HL-60/S4 (cell line): ENCODE results near the gene GTF2A2.
"Not testable (repeated sequence)": the region's sequence is repeated elsewhere in the genome, so short reads cannot be mapped to it uniquely, and the experiment has no call there.

ENCODE experiments used
- in situ Hi-C: fragments of 300-500 bp; cut with MboI; formaldehyde crosslinking; loops from 2 replicates; pipeline ENCODE4 v1.14.3; 2022; ENCODE audit warnings: low sequenced_read_pairs

GTF2A2 gene, protein sequence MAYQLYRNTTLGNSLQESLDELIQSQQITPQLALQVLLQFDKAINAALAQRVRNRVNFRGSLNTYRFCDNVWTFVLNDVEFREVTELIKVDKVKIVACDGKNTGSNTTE

GRCh38 chr15:59656897-59657634 lies at the start of gene GTF2A2:
TSS of gene GTF2A2 (minus strand) at chr15:59657515. CDS start at chr15:59652277, 5,238 bp downstream.
- in situ Hi-C loops = no loop called here

- in situ Hi-C loops = loop anchor here (25.0 kb wide), 1 partner anchor 808 kb away; no protein-coding TSS in a partner anchor
Measured at GRCh38 chr15:59703979-59704796, 46.9 kb upstream of the GTF2A2 start.

- in situ Hi-C loops = loop anchor here (25.0 kb wide), 1 partner anchor 810 kb away; no protein-coding TSS in a partner anchor
Measured at GRCh38 chr15:59702351-59702750, 45.0 kb upstream of the GTF2A2 start.

- in situ Hi-C loops = loop anchor here (25.0 kb wide), 1 partner anchor 810 kb away; no protein-coding TSS in a partner anchor
Measured at GRCh38 chr15:59701880-59702279, 44.6 kb upstream of the GTF2A2 start.

DNA sequence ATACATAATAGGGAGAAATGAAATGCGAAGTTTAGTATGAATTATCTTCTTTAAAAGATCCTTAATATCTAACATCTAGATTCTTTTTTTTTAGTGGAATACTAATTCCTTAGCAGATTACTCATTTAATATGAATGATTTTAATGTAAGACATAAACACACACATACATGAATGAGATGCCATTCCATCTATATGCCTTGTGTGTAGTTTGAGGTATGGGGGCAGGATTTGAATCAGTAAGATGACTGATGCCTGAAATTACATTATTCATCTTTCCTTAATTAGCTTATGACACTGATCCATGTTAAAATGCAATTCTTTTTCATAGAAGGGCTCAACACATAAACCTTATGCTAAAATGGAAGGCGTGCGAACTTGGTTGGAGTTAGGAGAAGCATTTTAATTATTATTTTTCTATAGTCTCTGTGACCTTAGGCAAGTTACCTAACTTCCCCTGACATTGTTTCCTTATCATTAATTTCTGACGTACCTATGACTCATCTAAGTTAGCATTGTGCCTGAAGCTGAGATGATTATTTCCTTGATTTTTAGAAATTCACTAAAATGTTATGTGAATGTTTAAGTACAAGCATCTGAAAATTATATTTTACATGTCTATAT lies 42.6 kb upstream of the GTF2A2 start:
- in situ Hi-C loops = loop anchor here (25.0 kb wide), 1 partner anchor 812 kb away; no protein-coding TSS in a partner anchor

DNA sequence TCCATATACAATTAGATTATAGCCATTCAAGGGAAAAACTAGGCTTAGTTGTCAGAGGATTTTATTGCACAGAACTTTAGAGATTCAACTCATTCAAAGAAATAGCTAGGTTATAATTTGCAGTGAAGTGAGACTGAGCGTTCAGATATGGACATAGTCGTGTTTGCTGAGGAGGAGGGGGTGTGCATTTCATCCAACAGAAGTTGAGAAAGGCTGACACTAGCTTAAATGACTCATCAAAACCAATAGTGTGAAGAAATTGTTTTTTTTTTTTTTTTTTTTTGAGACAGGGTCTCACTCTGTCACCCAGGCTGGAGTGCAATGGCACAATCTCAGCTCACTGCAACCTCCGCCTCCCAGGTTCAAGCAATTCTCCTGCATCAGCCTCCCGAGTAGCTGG lies 40.8 kb upstream of the GTF2A2 start:
- in situ Hi-C loops = not testable (repeated sequence)

DNA sequence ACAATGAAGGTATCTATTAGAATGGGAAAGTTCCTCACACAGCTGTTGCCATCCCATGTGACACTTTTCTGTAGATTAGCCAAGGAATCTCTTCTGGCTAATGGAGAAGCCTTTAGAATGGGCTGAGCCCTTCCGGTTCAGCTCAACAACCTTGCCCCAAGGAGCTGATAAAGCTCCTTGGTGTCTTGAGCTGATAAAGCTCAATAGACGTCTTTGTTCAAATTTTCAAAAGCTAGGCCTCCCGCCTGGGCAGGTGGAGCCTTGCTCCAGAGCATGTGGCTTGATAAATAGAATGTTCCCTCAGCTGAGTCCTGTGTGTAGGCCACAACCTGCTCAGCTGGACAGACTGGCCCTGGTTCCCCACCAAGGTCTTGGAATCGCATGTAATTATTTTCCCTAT lies 39.0 kb upstream of the GTF2A2 start:
- in situ Hi-C loops = no loop called here

DNA sequence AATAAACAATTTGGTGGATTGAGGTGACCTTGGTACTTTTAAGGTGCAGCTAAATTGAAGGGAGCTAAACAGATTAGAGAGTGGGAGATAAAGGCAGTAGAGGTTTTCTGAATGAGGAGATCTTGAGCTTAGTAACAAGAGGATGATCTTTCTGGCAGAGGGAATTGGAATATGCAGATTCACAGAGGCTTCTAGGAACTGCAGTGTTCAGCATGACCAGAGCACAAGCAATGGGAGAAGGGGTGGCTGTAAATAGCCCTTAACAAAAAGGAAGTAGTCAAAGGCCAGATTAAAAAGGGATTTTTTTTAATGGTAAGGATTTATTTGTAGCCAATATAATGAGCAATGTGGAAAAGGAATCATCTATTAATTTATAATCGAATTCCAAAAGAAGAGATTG lies 37.5 kb upstream of the GTF2A2 start:
- in situ Hi-C loops = no loop called here

GRCh38 chr15:59691194-59691805 lies 34.0 kb upstream of the GTF2A2 start:
- in situ Hi-C loops = no loop called here

GRCh38 chr15:59689626-59690236 lies 32.4 kb upstream of the GTF2A2 start:
- in situ Hi-C loops = no loop called here

DNA sequence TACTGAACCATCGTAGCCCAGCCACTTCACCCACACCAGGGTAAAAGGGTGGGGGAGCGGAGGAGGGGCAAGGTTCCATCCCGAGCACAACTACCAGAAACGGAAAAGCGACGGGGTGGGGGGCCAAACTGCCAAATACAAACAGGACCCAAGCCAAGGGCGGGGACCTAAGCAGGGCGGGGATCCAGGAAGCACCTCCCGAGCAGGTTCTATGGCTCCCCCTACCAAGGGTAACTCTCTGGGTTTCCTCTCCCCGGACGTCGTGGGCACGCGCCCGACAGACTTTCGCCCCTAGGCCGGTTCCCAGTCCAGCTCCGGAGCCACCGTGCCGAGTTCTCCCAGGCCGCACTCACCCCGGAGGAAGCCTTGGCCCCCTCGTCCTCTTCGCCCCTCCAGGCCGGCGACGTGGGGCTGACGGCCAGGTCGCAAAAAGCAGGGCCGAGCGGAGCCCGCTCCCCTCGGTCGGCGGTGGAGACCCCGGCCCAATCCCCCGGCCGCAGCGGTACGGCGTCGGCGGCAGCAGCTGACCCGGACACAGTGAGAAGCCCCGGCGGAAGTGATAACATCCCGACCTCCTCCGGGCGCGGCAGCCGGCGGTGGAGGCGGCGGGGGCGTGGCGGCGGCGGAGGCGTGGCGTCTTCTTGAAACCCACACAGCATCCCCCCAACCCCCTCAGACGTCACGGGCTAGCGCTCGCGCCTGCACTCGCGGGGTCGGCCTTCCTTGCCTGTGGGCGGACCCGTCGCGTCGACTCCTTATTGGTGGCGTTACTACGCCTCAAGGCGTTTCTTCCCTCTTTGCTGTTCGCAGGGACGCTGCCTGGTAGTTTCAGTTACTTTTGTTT lies 31.7 kb upstream of the GTF2A2 start, which contains the start of gene BNIP2:
BNIP2 (minus strand) TSS at position 539 of the 844 bp plus-strand sequence. CDS start 6,863 bp downstream, outside the sequence.
- in situ Hi-C loops = no loop called here

DNA sequence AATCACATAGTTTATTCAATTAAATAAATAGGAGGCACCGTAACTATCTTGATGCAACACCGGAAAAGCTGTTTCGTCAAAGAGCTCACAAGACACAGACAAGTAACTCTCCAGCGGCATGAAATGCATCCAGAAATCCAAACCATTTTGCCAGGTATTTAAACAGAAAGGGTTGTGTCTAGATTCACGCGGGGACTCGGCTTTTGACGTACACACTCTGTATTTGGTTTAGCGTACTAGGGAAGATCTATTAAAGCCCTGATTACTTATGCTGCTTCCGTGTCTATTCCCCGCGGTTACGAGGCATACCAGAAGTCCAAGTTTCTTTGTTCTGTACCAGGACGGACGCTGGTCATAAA lies 31.1 kb upstream of the GTF2A2 start:
- in situ Hi-C loops = no loop called here

GRCh38 chr15:59687836-59688235 lies 30.5 kb upstream of the GTF2A2 start:
- in situ Hi-C loops = no loop called here

- in situ Hi-C loops = no loop called here
Measured at GRCh38 chr15:59686389-59686788, 29.1 kb upstream of the GTF2A2 start.

- in situ Hi-C loops = no loop called here
Measured at GRCh38 chr15:59685737-59686297, 28.5 kb upstream of the GTF2A2 start.

DNA sequence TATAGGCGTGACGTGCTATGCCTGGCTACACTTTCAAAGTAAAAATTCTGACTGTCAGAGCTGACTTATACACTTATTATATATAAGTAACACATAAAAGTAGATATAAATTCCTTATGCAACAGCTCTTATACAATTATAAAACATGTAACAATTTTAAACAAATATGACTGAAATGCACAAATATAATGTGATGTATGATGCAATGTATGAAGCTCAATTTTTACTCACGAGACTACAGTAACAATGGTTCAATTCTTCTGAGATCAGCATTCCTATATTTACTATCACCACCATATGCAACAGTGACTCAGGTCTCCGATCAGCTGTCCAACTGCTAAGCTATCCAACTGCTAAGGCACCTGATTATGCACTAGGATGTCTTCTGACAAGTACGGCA lies 23.6 kb upstream of the GTF2A2 start:
- in situ Hi-C loops = no loop called here

- in situ Hi-C loops = no loop called here
Measured at GRCh38 chr15:59680346-59680745, 23.0 kb upstream of the GTF2A2 start.

DNA sequence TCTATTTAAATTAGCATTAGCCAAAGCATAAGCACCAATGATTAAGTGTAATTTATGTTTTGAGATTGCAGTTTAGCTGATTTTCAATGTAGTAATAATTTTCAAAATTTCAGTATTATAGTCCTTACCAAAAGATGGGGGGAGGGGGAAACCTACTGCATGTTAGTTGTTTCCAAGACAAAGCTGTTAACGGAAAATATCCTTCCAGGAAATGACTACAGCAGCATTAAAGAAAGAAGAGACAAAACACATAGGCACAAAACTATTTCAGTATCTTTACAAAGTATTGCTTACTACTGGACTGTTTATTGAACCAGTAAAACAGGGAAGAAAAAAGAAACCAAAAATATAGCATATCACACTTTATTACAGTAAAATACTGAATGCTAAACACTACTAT lies 21.3 kb upstream of the GTF2A2 start:
- in situ Hi-C loops = no loop called here

DNA sequence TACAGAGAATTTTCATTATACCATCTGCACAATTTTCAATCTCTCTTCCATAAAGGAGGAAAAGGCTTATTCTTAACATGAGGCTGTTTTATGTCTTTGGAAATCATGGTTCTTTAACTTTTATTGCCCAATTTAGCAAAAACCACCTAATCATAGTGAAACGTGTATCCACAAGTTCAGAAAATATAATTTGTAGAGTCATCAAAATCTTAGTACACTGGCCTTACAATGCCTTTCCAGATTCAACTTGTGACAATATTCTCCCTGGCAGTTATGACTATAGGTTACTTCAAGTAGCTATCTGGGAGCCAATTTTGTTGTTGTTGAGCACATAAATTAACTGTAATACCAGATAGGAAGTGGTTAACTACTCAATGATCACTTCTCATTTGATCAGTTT lies 20.9 kb upstream of the GTF2A2 start:
- in situ Hi-C loops = no loop called here
